ENCODE measurements around the gene CARM1.
"Not testable (repeated sequence)": the region's sequence is repeated elsewhere in the genome, so short reads cannot be mapped to it uniquely, and the experiment has no call there.

The CARM1 gene

DNA sequence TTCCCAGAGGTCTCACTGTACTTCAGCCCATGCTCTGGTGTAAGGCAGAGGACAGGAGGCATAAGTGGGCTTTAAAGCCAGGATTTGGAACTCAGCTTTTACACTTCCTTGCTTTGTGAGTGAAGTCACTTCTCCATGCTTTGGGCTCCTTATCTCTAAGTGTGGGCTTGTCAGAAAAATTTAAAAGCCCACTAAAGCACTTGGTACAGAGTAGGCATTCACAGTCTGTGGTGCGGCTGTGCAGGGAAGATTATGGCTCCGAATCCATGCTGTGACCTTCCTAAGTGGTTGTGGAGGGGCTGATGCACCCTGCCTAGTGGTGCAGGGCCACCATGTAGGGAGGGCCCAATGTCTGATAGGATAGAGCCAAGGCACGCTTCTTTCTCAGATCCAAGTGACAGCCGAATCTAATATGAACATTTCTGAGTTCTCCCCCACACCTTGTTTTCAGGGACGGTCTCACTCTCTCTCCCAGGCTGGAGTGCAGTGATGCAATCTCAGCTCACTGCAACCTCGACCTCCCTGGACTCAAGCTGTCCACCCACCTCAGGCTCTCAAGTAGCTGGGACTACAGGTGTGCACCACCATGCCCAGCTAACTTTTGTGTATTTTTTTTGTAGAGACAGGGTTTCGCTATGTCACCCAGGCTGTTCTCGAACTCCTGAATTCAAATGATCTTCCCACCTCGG, 64.2 kb downstream of the CARM1 start:
- FAIRE-seq = no peak

DNA sequence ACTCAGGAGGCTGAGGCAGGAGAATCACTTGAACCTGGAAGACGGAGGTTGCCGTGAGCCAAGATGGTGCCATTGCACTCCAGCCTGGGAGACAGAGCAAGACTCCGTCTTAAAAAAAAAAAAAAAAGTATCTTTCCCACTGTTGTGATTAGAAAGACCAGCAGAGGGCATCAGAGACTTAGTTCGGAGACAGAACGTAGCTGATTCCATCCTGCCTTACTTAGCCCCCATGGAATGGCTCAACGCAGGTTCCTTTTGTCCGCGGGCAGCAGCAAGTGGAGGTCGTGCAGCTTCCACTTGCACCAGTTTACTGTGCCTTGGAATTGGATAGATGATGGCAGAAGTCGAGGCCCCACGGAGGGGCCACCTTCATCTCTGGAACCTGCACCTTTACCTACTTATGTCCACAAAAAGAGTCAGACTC, 65.3 kb downstream of the CARM1 start:
- FAIRE-seq = no peak

DNA sequence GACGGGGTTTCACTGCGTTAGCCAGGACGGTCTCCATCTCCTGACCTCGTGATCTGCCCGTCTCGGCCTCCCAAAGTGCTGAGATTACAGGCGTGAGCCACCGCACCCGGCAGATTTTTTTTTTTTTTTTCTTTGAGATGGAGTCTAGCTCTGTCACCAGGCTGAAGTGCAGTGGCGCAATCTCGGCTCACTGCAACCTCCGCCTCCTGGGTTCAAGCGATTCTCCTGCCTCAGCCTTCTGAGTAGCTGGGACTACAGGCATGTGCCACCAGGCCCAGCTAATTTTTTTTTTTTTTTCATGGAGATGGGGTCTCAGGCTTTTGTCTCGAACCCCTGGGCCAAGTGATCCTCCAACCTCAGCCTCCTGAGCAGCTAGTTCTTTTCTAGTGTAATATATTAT, 70.3 kb downstream of the CARM1 start:
- FAIRE-seq = not testable (repeated sequence)

DNA sequence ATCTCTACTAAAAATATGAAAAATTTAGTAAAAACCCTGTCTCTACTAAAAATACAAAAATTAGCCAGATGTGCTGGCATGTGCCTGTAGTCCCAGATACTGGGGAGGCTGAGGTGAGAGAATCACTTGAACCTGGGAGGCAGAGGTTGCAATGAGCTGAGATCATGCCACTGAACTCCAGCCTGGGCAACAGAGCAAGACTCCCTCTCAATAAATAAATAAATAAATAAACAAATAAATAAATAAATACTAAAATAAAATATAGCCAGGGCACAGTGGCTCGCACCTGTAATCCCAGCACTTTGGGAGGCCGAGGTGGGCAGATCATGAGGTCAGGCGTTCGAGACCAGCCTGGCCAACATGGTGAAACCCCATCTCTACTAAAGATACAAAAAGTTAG, 72.1 kb downstream of the CARM1 start:
- FAIRE-seq = not testable (repeated sequence)

DNA sequence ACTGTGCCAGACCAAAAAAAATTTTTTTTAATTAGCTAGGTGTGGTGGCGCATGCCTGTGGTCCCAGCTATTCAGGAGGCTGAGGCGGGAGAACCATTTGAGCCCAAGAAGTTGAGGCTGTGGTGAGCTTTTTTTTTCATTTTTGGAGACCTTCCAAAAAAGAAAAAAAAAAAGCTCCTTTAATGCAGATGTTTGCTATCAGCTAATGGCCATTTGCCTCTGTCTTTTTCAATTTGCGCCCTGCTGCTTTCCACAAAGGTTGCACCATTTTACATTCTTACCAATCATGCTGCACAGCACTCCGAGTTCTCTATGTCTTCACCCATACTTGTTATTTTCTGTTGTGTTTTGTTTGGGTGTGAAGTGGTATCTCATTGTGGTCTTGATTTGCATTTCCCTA, 73.9 kb downstream of the CARM1 start:
- no peak for FAIRE-seq

DNA sequence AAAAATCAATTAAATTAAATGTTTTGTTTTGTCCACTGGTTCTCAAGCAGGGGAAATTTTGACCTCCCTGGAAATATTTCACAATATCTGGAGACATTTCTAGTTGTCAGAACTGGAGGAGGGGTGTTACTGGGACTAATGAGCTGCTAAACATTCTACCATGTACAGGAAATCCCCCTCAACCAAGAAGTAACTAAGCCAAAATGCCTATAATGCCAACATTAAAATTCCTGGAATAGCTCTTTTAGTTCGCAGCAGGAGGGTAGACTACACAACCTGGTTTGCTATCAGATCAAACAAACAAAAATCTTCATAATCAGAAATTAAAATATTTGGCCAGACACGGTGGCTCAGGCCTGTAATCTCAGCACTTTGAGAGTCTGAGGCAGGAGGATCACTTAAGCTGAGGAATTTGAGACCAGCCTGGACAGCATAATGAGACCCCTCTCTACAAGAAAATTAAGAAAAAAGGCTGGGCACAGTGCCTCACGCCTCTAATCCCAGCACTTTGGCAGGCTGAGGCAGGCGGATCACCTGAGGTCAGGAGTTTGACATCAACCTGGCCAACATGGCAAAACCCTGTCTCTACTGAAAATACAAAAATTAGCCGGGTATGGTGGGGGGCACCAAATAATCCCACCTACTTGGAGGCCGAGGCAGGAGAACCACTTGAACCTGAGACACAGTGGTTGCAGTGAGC, 75.8 kb downstream of the CARM1 start:
- FAIRE-seq = no peak

DNA sequence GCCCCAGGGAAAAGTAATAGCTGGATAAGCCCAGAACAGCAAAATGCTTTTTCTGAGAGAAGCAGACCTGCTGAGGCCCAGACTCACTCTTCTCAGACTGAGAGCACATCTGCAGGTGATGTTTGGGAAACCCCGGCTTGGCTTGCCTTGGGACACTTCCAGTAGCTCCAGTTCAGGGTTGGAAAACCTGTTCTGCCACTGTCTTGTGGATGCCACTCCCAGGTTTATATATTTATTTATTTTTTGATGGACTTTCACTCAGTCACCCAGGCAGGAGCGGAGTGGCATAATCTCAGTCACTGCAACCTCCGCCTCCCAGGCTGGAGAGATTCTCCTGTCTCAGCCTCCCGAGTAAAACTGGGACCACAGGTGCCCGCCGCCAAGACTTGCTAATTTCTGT, 81.5 kb downstream of the CARM1 start:
- no peak for FAIRE-seq

DNA sequence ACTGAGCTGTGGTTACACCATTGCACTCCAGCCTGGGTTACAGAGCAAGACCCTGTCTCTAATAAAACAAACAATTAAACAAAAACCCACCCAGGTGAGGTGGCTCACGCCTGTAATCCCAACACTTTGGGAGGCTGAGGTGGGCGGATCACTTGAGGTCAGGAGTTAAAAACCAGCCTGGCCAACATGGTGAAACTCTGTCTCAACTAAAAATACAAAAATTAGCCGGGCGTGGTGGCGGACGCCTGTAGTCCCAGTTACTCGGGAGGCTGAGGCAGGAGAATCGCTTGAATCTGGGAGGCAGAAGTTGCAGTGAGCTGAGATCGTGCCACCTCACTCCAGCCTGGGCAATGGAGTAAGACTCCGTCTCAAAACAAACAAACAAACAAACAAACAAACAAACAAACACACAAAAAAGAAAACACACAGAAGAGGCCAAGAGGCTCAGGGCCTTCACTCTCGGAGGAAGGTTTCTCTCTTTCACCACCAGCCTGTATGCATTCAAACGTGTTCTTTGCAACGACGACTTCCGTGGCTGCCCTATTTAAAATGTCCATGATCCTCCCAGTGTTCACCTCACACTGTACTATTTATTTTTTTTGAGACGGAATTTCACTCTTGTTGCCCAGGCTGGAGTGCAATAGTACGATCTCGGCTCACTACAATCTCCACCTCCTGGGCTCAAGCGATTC, 88.1 kb downstream of the CARM1 start:
- not testable (repeated sequence) for FAIRE-seq

DNA sequence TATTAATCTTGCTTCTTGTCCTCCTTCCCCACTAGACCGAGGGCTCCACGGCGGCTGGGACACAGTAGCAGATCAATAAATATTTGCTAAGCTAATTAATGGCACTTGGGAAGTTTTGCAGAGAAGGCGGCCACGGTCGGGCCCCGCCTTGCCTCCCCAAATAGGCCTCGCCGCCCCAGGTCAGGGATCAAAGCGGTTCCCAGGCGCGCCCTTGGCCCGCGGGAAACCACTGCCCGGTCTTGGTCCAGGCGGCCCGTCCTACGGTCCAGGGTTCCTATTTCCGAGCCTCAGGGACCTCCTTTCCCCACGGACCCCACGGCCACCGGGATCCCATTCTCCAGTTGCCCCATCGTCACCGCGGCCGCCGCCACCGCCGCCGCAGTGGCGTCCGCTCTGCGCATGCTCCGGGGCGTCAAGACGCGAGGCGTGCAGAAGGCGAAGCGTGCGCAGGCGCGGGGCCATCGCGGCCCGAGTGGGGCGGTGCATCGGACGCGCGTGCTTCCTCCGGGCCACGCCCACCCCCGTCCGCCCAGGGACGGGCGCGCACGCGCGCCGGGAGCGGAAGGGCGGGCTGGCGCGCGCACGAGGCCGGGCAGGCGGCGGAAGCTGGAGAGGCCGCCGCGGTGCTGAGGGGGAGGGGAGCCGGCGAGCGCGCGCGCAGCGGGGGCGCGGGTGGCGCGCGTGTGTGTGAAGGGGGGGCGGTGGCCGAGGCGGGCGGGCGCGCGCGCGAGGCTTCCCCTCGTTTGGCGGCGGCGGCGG, 89.1 kb downstream of the CARM1 start, which contains the start of gene SMARCA4:
Gene SMARCA4, plus strand, starts transcription at position 717 of the 759 bp plus-strand sequence. CDS start 23,122 bp downstream, outside the sequence.
- FAIRE-seq = no peak

DNA sequence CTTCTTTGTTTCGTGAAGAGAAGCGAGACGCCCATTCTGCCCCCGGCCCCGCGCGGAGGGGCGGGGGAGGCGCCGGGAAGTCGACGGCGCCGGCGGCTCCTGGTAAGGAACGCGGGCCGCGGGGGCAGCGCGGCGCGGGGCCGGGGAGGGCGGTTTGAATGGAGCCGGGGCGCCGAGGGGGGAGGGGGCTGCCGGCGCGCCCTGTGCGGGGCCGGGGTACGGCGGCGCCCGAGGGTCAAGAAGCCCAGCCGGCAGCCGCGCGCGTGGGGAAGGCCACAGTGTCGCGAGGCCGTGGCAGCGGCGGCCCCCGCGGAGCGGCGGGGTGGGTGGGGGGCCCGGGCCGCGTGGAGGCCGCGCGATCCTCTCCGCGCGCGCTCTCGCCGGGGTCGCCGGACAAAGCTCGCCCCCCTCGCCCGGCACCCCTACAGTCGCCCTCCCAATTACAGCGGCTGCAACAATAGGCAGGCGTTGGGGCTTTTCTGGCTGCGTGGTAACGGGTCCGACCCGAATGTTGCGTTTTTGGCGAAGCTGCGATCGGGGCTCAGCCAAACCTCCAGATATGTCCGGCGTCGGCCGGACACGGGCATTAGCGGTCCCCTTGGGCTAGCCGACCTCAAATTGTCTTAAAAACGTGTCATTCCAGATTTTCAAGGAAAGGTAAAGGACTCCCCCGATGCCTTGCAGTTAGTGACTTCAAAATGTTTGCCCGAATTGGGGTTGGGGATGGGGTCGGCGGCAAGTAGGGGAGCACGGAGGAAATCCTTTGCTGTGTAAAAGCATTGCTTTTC, 89.9 kb downstream of the CARM1 start:
- FAIRE-seq = no peak

DNA sequence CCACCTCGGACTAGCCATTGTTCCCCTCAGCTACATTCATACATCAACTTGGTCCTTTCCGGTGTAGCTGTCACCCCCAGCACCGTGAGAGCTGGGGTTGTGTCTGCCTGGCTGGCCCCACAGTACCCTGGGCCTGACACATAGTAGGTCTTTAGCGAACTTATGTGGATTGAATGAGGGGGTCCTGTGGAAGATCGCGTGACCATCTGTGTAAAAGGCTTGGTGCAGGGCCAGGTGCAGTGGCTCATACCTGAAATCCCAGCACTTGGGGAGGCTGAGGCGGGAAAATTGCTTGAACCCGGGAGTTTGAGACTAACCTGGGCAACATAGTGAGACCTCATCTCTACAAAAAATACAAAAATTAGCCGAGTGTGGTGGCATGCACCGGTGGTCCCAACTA, 91.5 kb downstream of the CARM1 start:
- no peak for FAIRE-seq

DNA sequence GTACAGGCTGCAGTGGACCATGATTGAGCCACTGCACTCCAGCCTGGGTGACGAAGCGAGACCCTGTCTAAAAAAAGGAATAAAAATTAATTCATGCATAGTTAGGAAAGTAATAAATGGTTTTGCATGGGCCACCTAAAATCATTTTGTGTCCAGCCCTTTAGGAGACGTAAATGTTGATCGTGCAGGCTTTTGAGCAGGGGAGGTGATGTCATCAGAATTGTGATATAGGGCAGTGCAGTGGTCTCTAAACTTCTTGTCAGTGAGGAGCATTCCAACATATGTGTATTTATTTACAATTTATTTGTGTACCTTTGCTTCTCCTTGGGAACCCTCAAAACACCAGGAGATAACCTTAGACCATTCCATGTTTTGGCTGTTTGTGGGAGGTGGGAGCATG, 92.5 kb downstream of the CARM1 start:
- FAIRE-seq = no peak

DNA sequence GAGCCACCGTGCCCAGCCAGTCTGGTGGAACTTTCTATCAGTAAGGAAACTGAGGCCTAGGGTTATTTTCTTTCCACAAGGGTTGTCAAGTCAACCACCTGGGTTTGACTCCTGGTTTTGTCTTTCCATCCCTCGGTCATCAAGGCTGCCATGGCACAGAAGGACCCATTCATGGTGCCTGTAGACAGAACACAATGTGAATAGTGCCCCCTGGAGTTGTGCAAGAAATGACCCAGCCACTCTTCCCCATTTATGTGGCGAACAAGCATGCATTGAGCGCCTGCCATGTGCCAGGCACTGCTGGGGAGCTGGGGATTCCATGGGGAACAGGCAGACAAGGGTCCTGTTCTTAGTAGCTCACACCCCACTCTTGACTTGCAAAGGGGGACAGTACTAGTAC, 93.5 kb downstream of the CARM1 start:
- no peak for FAIRE-seq

DNA sequence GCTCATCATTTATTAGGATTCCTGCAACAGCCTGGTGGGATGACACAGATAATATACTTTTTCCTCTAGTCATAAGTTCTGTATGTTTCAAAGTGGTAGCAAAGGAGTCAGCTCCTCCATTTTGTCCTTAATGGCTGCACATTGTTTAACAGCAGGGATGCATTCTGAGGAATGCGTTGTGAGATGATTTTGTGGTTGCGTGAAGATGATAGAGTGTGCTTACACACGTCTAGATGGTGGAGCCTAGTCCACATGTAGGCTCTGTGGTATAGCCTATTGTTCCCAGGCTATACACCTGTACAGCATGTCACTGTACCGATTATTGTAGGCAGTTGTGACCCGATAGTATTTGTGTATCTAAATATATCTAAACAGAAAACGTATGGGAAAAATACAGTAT, 94.0 kb downstream of the CARM1 start:
- no peak for FAIRE-seq

DNA sequence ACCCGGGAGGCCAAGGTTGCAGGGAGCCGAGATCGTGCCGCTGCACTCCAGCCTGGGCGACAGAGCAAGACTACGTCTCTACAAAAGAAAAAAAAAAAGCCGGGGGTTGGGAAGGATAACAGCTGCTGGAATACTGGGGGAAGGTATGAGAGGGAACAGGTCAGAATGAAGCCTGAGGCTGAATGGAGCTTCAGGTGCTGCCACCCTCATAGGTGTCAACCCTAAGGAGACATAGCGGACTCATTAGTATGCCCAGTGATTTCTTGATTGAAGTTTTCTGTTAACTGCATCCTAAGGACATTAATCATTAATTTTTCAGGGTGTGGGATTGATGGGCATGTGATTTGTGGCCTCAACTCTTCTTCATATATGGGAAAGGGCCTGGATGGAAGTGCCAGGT, 95.5 kb downstream of the CARM1 start:
- FAIRE-seq = no peak

DNA sequence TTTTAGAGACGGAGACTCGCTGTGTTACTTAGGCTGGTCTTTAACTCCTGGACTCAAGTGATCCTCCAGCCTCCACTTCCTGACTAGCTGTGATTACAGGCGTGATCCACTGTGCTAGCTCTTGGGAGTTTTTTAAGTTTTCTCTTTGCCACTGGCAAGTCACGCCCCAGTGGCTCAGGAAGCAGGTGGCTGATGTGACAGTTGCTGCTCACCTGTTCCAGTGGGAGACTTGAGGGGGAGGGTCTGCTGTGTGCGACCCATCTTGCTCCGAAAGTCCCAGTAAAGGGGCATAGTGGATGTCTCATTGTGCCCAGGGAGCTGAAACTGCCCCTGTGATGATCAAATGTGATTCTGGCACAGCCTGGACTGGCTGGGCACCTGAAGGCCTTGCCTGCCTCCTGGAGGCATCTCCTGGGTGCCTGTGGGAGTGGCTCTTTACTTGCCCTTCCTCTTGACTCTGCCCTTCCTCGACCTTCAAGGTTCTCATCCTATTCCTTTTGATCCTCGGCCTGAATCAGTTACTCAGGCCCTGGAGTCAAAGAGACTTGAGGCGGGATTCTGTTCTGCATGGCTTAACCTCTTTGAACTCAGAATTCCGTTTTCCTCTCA, 97.3 kb downstream of the CARM1 start:
- FAIRE-seq = no peak

DNA sequence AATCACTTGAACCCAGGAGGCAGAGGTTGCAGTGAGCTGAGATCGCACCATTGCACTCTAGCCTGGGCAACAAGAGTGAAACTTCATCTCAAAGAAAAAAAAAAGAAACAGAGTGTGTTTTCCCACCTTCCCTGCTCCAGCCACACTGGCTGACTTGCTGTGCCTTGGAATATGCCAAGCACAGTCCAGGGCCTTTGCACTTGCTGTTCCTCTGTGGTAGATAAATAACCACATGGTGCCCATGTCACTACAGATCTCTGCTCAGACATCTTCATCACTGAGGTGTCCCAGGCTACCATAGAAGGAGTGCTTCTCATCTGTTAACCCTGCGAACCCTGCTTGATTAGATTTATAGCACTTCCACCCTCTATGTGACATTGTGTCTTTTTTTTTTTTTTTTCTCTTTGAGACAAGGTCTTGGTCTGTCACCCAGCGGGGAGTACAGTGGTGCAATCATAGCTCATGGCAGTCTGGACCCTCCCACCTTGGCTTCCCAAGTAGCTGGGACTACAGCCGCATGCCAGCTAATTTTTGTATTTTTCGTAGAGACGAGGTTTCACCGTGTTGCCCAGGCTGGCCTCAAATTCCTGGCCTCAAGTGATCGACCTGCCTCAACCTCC, 99.9 kb downstream of the CARM1 start:
- no peak for FAIRE-seq
